HG02884 (cell line): ENCODE measurements around the gene MID1.

Source experiments
- ATAC-seq: cut with Tn5 transposase; IDR thresholded peaks from one replicate; pipeline ENCODE4 v1.9.1; 2021; ENCODE audit warnings: mild to moderate bottlenecking, moderate library complexity; ENCODE audit not compliant: unreplicated experiment

Gene MID1

GRCh38 chrX:10450959-10451355 lies 169.4 kb downstream of the MID1 start:
- no peak for ATAC-seq

GRCh38 chrX:10450229-10450958 lies 170.0 kb downstream of the MID1 start:
- ATAC-seq = no peak

- ATAC-seq = no peak
These were observed 172.7 kb downstream of the MID1 start for GRCh38 chrX:10447564-10448214.

- ATAC-seq = no peak
These were observed 176.2 kb downstream of the MID1 start for GRCh38 chrX:10444204-10444603.

- ATAC-seq = no peak
These were observed 178.9 kb downstream of the MID1 start for GRCh38 chrX:10441464-10441863.

- ATAC-seq = no peak
These were observed 187.0 kb downstream of the MID1 start for GRCh38 chrX:10433296-10433965.

- no peak for ATAC-seq
These were observed 190.5 kb downstream of the MID1 start for GRCh38 chrX:10429908-10430307.

- no peak for ATAC-seq
These were observed 193.1 kb downstream of the MID1 start for GRCh38 chrX:10427249-10427648.

- no peak for ATAC-seq
These were observed 196.7 kb downstream of the MID1 start for GRCh38 chrX:10423716-10424115.

GRCh38 chrX:10420134-10420533 lies 200.3 kb downstream of the MID1 start:
- no peak for ATAC-seq

GRCh38 chrX:10416424-10416823 lies 204.0 kb downstream of the MID1 start:
- no peak for ATAC-seq

GRCh38 chrX:10415306-10416001 lies 204.9 kb downstream of the MID1 start:
- no peak for ATAC-seq

GRCh38 chrX:10414862-10415261 lies 205.5 kb downstream of the MID1 start:
- ATAC-seq = no peak

GRCh38 chrX:10414156-10414824 lies 206.1 kb downstream of the MID1 start:
- ATAC-seq = no peak

GRCh38 chrX:10404436-10404835 lies 215.9 kb downstream of the MID1 start:
- no peak for ATAC-seq

GRCh38 chrX:10401239-10401638 lies 219.1 kb downstream of the MID1 start:
- ATAC-seq = no peak

- no peak for ATAC-seq
These were observed 221.2 kb downstream of the MID1 start for GRCh38 chrX:10399043-10399741.

- ATAC-seq = no peak
These were observed 222.2 kb downstream of the MID1 start for GRCh38 chrX:10398215-10398614.

GRCh38 chrX:10397349-10397748 lies 223.0 kb downstream of the MID1 start:
- ATAC-seq = no peak

- no peak for ATAC-seq
These were observed 224.7 kb downstream of the MID1 start for GRCh38 chrX:10395643-10396042.
